AG09319 (cell line): ENCODE data around the gene TBC1D2B.
A peak's percentile ranks its signal among the peaks of the same experiment; 100 is the strongest.

Experiments used
- DNase-seq: peaks from one replicate; pipeline ENCODE4 v3.0.0-alpha.2; 2010; ENCODE audit warnings: low read depth; ENCODE audit errors: extremely low read depth
- TF ChIP-seq, protein P1 (sequence below): IDR thresholded peaks from 2 replicates; pipeline ENCODE4 v1.5.1; 2011; ENCODE audit warnings: low read depth, mild to moderate bottlenecking, inconsistent platforms, low read length, moderate library complexity

The TBC1D2B gene

DNA sequence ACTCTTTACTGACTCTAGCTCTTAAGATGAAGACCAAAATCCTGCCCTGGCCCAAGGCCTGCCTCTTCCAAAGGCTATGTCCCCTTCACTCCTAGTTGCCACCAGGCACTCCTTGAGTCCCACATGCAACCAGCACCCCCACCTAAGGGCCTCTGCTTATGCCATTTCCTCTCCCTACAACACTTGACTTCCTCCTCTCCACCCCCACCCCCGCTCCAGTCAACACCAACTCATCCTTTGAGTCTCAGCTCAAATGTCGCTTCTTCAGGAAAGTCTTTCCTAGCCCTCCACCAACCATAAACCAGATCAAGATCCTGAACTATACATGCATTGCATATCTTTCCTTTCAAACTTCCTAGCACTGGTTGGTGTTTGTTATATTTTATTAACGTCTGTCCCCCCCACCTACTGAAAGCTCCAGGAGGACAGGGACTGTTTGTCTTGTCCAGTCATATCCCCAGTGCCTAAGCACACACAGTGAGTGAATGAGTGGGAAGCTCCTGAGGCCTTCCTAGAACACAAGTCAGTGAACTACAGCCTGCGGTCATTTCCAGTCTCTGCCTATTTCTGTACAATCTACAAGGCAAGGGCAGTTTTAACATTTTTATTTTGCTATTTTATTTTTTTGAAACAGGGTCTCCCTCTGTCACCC is 7.3 kb downstream of the TBC1D2B start:
- DNase-seq: no peak
- TF ChIP-seq, protein P1, sequence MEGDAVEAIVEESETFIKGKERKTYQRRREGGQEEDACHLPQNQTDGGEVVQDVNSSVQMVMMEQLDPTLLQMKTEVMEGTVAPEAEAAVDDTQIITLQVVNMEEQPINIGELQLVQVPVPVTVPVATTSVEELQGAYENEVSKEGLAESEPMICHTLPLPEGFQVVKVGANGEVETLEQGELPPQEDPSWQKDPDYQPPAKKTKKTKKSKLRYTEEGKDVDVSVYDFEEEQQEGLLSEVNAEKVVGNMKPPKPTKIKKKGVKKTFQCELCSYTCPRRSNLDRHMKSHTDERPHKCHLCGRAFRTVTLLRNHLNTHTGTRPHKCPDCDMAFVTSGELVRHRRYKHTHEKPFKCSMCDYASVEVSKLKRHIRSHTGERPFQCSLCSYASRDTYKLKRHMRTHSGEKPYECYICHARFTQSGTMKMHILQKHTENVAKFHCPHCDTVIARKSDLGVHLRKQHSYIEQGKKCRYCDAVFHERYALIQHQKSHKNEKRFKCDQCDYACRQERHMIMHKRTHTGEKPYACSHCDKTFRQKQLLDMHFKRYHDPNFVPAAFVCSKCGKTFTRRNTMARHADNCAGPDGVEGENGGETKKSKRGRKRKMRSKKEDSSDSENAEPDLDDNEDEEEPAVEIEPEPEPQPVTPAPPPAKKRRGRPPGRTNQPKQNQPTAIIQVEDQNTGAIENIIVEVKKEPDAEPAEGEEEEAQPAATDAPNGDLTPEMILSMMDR: no peak

DNA sequence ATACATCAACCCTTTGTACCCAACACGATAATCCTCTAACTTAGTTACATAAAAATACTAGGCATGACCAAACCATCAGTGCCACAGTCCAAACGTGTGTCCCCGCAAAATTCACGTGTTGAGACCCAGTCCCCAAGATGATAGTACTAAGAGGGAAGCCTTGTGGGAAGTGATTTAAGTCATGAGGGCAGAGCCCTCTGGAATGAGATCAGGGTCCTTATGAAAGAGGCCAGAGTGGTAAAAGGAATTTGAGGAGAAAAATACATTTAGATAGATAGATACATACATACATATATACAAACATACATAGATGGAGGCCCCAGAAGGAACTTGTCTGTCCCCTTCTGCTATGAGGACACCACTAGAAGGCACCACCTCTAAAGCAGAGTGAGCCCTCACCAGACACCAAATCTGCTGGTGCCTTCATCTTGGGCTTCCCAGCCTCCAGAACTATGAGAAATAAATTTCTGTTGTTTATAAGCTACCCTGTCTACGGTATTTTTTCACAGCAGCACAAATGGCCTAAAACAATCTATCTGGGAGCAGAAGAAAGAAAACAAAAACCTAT is 8.0 kb downstream of the TBC1D2B start:
- TF ChIP-seq, protein P1: no peak
- no peak for DNase-seq

DNA sequence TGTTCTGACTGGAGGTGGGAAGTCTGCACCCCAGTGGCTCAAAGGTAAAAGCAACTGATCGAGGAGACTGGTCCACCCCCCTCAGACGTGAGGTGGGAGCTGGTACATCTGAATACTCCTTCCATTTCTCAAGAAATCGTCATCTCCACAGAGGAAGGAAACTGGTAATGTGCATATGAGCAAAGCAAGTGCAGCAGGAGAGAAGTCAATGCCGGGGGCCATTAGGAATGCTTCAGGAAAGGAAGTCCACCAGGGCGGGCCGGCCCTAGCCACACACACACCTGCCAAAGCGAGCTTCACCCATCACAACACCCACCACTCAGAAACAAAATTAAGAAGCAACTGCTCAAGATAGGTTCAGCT is 8.5 kb downstream of the TBC1D2B start:
- no peak for DNase-seq
- TF ChIP-seq, protein P1: no peak

DNA sequence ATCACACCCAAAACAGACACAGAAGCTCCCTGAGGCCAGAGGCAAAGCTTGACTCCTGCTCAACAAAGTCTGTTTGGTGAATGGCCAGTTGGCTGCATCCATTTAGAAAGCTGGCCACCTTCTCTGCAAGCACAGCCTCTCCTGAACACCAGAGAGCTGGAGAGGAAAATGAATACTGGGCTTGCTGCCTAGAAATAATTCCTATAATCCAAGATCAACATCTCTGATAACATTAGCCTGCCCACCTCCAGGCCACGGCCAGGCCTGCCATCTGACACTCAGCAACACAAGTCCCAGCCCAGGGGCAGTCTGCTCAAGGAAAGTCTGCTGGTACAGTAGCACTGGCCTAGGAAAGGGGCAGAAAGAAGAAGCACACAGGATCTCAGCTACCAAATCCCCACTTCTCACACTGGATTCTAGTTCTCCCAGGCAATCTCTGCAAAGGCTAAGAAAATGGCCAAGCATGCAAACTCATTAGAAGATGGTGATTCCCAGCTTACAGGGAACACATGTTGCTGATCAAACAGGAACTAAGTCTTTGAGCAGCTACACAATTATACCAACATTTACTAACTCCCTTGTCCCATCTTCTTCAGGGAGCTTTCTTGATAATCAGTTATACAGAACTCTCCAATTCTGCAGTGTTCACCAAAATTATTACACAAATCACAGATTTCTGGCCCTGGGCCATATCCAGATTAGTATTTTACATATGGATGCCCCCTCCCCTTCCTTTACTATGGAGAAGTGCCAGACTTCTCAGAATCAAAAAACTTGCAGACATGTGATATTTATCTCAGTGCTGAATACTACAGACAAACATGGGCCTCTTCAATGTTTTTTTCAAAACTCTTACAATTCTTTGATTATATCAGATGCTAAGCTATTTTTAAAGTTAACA is 9.9 kb downstream of the TBC1D2B start:
- TF ChIP-seq, protein P1: no peak
- DNase-seq: no peak

DNA sequence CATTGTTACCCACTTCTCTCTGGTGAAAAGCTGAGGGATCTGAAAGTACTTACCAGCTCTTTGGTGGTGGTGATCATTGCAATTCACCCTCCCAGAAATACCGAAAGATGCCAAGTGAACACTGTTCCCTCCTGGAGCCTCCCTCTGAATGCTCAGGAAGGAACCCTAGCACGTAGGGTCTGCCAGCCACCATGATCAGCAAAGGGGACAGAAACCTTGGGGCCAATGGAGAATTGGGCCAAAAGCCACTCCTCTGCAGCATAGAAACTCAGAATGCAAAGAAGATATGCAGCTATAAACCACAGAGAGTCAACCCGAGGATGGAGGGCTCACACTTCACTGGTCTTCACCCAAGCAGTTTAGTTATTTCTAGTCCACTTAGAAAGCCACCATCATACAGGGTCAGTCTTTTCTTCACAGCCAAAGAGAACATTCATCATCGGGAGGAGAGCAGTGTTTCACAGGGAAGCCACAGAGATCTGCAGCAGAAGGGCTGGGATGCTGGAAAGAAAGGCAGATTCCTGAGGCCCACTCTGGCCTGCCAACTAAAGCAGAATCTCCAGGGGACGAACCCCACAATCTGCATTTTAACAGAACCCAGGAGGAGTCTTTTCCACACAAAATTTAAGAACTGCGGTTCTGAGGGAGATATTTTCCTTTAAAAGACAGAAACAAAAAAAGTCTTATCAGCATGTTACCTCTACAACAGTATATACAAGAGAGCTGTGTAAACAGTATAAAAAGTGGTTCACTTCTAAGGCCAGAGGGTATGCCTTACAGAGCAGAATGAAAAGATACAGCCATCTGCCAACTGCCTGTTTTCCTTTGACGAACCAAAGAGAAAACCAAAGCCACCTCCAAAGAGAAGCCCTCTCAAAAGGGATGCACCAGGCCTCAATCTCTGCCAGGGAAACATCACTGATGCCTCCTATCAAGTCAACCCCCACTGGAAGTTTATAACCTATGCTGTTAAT is 11.3 kb downstream of the TBC1D2B start:
- no peak for DNase-seq
- TF ChIP-seq, protein P1: no peak

DNA sequence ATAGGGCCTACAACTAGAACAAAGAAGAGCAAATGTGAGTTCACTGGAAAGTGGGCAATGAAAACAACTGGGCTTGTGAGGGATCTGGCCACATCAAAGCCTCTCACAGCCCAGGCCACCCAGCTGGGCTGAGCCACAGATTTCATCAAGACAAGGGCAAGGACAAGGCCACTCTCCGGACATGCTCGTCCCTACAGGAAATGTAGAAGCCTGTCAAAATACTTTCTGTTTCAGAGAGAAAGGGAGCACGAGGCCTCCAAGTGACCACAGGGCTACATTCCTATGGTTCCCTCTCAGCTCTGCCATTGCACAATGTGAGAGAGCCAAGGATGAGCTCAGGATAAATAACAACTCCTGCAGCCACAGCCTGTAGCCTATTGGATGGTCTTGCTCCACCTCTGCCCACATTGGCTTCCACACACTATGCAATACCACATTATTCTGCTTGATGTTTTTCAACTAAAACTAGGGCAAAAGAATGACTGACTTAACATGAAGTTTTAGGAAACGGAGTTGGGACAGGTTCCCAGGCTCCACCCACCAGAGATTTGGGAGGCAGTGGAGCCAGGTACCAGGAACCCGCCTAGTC is 12.1 kb downstream of the TBC1D2B start:
- peak; percentile 95 for DNase-seq
- TF ChIP-seq, protein P1: no peak
